ENCODE data around the gene HNRNPH1.

- no peak for TF ChIP-seq RARB (CRISPR knock-in tag; IDR thresholded peaks at IDR 0.05)
- no peak for TF ChIP-seq ZFP30 (CRISPR knock-in tag; IDR thresholded peaks at IDR 0.05)
- TF ChIP-seq TSHZ2 (CRISPR knock-in tag; IDR thresholded peaks at IDR 0.05), result no peak
- no peak for TF ChIP-seq OSR1 (CRISPR knock-in tag; IDR thresholded peaks at IDR 0.05)
- no peak for TF ChIP-seq TOX (CRISPR knock-in tag; IDR thresholded peaks at IDR 0.05; ENCODE audit: borderline replicate concordance)
- no peak for TF ChIP-seq ZC3H10 (CRISPR knock-in tag; IDR thresholded peaks at IDR 0.05)
- TF ChIP-seq CSRNP3 (CRISPR knock-in tag; IDR thresholded peaks at IDR 0.05), result no peak
- no peak for TF ChIP-seq PPARA (CRISPR knock-in tag; IDR thresholded peaks at IDR 0.05; ENCODE audit: borderline replicate concordance)
- no peak for TF ChIP-seq CREB5 (CRISPR knock-in tag; IDR thresholded peaks at IDR 0.05; ENCODE audit: low read depth)
These were observed 18.2 kb downstream of the HNRNPH1 start for GRCh38 chr5:179605026-179605833.

All from SK-N-SH treated with all-trans-retinoic acid at 6 μM for 48 hours (cell line).